ENCODE measurements around the gene TBXAS1.
A peak's percentile ranks its signal among the peaks of the same experiment; 100 is the strongest.

The TBXAS1 gene

GRCh38 chr7:139993592-139993991 is 164.5 kb downstream of the TBXAS1 start:
- in situ Hi-C loops (cut with HindIII; ENCODE audit: low sequenced_read_pairs), result no loop called here
- no peak for DNase-seq (ENCODE audit: low read depth, low spot score)
- no peak for TF ChIP-seq CTCF (IDR thresholded peaks at IDR 0.05; ENCODE audit: low read depth, low read length)
- H3K4me3 ChIP-seq (ENCODE audit: low read depth, low read length), result no peak overlapping the region

GRCh38 chr7:139994356-139994755 is 165.3 kb downstream of the TBXAS1 start:
- in situ Hi-C loops (cut with HindIII; ENCODE audit: low sequenced_read_pairs), result no loop called here
- no peak for TF ChIP-seq CTCF (IDR thresholded peaks at IDR 0.05; ENCODE audit: low read depth, low read length)
- H3K4me3 ChIP-seq (ENCODE audit: low read depth, low read length), result no peak overlapping the region
- no peak for DNase-seq (ENCODE audit: low read depth, low spot score)

- H3K4me3 ChIP-seq (ENCODE audit: low read depth, low read length), result no peak overlapping the region
- in situ Hi-C loops (cut with HindIII; ENCODE audit: low sequenced_read_pairs), result no loop called here
- DNase-seq (ENCODE audit: low read depth, low spot score), result peak; percentile 30
- no peak for TF ChIP-seq CTCF (IDR thresholded peaks at IDR 0.05; ENCODE audit: low read depth, low read length)
These were observed 166.2 kb downstream of the TBXAS1 start for GRCh38 chr7:139995017-139995915.

GRCh38 chr7:139998572-139998971 is 169.5 kb downstream of the TBXAS1 start:
- DNase-seq (ENCODE audit: low read depth, low spot score), result no peak
- no peak for TF ChIP-seq CTCF (IDR thresholded peaks at IDR 0.05; ENCODE audit: low read depth, low read length)
- in situ Hi-C loops (cut with HindIII; ENCODE audit: low sequenced_read_pairs), result no loop called here
- H3K4me3 ChIP-seq (ENCODE audit: low read depth, low read length), result no peak overlapping the region

- in situ Hi-C loops (cut with HindIII; ENCODE audit: low sequenced_read_pairs), result no loop called here
- no peak overlapping the region for H3K4me3 ChIP-seq (ENCODE audit: low read depth, low read length)
- TF ChIP-seq CTCF (IDR thresholded peaks at IDR 0.05; ENCODE audit: low read depth, low read length), result no peak
- no peak for DNase-seq (ENCODE audit: low read depth, low spot score)
These were observed 170.5 kb downstream of the TBXAS1 start for GRCh38 chr7:139999516-139999915.

GRCh38 chr7:140000666-140001268 is 171.7 kb downstream of the TBXAS1 start:
- in situ Hi-C loops (cut with HindIII; ENCODE audit: low sequenced_read_pairs), result loop anchor here (25.0 kb wide), 1 partner anchor 388 kb away; no protein-coding TSS in a partner anchor
- no peak for DNase-seq (ENCODE audit: low read depth, low spot score)
- H3K4me3 ChIP-seq (ENCODE audit: low read depth, low read length), result no peak overlapping the region
- no peak for TF ChIP-seq CTCF (IDR thresholded peaks at IDR 0.05; ENCODE audit: low read depth, low read length)

All from astrocyte of the spinal cord (primary cell).